Prostate gland (tissue), 2 donors: ENCODE data around the gene TMA7B.

Source experiments
- POLR2A ChIP-seq: fragments of 450-650 bp; IDR thresholded peaks from one replicate; pipeline ENCODE4 v1.6.1; 2016; ENCODE audit warnings: antibody characterized with exemption, mild to moderate bottlenecking
- POLR2AphosphoS5 ChIP-seq: sonication (generic); formaldehyde crosslinking; IDR thresholded peaks from one replicate; pipeline ENCODE4 v1.6.1; 2017; ENCODE audit warnings: antibody characterized with exemption
- TF ChIP-seq, protein P1 (sequence below), 4 experiments: fragments of 200-600 bp in 2 of 4; fragments of 450-650 bp in 2 of 4; sonication (generic) in 2 of 4; IDR thresholded peaks; 1 replicate in 3 of 4; 2 replicates in 1 of 4; pipeline ENCODE4 v1.5.1; 2016 to 2019; ENCODE audit warnings: antibody characterized with exemption in 4 of 4, mild to moderate bottlenecking in 2 of 4, moderate library complexity in 2 of 4

DNA sequence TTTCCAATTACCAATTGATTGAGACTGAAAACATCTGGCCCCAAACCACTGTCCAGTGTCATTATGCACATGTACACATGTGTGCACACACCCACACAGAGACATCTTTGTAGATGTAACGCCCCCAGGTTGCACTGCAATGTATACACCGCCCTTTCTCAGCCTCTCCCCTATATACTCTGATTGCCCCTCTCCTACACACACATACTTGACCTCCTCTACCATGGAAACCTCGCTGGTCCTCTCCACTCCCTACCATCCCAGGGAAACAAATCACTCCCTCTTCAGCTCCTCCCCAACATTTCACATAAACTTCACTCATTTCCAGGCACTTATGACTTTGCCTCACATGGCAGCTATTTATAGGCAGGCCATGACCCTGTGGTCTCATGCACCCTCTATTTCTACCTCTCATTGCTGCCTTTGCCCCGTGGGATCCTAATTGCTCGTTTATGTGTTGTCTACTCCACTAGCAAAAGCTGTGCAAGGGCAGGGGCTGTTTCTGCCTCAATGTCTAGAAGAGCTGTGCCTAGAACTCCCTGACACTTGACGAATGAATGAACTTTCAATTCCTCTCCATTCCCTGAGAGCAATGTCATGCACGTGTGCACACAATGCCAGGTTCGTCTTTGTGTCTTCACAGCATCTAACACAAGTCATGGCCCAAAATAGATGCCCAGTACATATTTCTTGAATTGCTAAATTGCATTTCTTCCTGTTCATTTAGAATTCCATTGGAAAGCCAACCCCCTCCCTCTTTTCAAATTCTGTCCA lies 10.0 kb upstream of the TMA7B start:
- no peak for TF ChIP-seq POLR2A
- TF ChIP-seq, protein P1, sequence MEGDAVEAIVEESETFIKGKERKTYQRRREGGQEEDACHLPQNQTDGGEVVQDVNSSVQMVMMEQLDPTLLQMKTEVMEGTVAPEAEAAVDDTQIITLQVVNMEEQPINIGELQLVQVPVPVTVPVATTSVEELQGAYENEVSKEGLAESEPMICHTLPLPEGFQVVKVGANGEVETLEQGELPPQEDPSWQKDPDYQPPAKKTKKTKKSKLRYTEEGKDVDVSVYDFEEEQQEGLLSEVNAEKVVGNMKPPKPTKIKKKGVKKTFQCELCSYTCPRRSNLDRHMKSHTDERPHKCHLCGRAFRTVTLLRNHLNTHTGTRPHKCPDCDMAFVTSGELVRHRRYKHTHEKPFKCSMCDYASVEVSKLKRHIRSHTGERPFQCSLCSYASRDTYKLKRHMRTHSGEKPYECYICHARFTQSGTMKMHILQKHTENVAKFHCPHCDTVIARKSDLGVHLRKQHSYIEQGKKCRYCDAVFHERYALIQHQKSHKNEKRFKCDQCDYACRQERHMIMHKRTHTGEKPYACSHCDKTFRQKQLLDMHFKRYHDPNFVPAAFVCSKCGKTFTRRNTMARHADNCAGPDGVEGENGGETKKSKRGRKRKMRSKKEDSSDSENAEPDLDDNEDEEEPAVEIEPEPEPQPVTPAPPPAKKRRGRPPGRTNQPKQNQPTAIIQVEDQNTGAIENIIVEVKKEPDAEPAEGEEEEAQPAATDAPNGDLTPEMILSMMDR (IDR thresholded peaks at IDR 0.05), result no peak
- TF ChIP-seq POLR2AphosphoS5, result no peak
